Transverse colon (tissue), 4 donors: Measurements from ENCODE around the gene SLC12A7. TPM values are rescaled to one million over a fixed set of nuclear protein-coding genes. Genes with fewer than 3 reads are reported as not detected.
A peak's percentile ranks its signal among the peaks of the same experiment; 100 is the strongest.

Source experiments
- DNase-seq: peaks from one replicate; pipeline ENCODE4 v3.0.0-alpha.2; 2019
- H3K27ac ChIP-seq, 4 donors: fragments of 200-600 bp; sonication (generic); 2 replicates each; pipeline ENCODE4 v1.5.1; 2016 to 2018; ENCODE audit warnings: inconsistent platforms in 4 of 4
- H3K27me3 ChIP-seq: fragments of 200-600 bp; sonication (generic); 2 replicates; pipeline ENCODE4 v1.5.1; 2017; ENCODE audit warnings: inconsistent platforms
- H3K36me3 ChIP-seq, 4 donors: fragments of 200-600 bp; sonication (generic); 2 replicates each; pipeline ENCODE4 v1.5.1; 2017 to 2019; ENCODE audit warnings: inconsistent platforms in 4 of 4
- H3K4me1 ChIP-seq, 4 donors: fragments of 200-600 bp; sonication (generic); 2 replicates each; pipeline ENCODE4 v1.5.1; 2017 to 2020; ENCODE audit warnings: inconsistent platforms in 4 of 4
- H3K4me3 ChIP-seq, 4 donors: fragments of 200-600 bp; sonication (generic); 1 replicate in 1 of 4; 2 replicates in 3 of 4; pipeline versions ENCODE4 v1.5.1 to v1.6.1; 2017 to 2019; ENCODE audit warnings: inconsistent platforms in 4 of 4
- H3K9me3 ChIP-seq, 2 donors: fragments of 200-600 bp; sonication (generic); 2 replicates each; pipeline ENCODE4 v1.5.1; 2017 to 2019; ENCODE audit warnings: inconsistent platforms in 2 of 2
- CTCF ChIP-seq, 5 experiments: fragments of 200-600 bp in 3 of 5; fragments of 450-650 bp in 2 of 5; sonication (generic) in 3 of 5; IDR thresholded peaks; 1 replicate in 2 of 5; 2 replicates in 3 of 5; pipeline ENCODE4 v1.5.1; 2016 to 2017; ENCODE audit warnings: antibody characterized with exemption in 5 of 5, inconsistent platforms in 3 of 5, mild to moderate bottlenecking in 2 of 5, moderate library complexity in 1 of 5
- EP300 ChIP-seq: sonication (generic); formaldehyde crosslinking; IDR thresholded peaks from one replicate; pipeline ENCODE4 v1.6.1; 2017; ENCODE audit warnings: antibody characterized with exemption, low read depth
- POLR2A ChIP-seq: fragments of 450-650 bp; IDR thresholded peaks from one replicate; pipeline ENCODE4 v1.6.1; 2016; ENCODE audit warnings: antibody characterized with exemption, mild to moderate bottlenecking, moderate library complexity
- POLR2AphosphoS5 ChIP-seq, 3 donors: sonication (generic); formaldehyde crosslinking; IDR thresholded peaks; one replicate each; pipeline ENCODE4 v1.6.1; 2016; ENCODE audit warnings: antibody characterized with exemption in 3 of 3
- WGBS, 2 donors: methylation state at CpG; one replicate each; pipeline ENCODE4 v1.1.5; 2018; ENCODE audit warnings: low coverage in 1 of 2; 5-methylcytosine and 5-hydroxymethylcytosine counted together
- in situ Hi-C, 4 donors: fragments of 200-750 bp; cut with MboI; loops; one replicate each; pipeline versions ENCODE4 v1.15.0 to v1.15.1; 2017; ENCODE audit warnings: low sequenced_read_pairs in 3 of 4, low pct_ligation_motif_present in 1 of 4, low pct_unique_long_range_greater_than_20kb in 1 of 4
- intact Hi-C: fragments of 100-400 bp; cut with DNase I; formaldehyde crosslinking; loops from one replicate; pipeline ENCODE4 v1.15.1; 2023; ENCODE audit warnings: low total_unique reads
- total RNA-seq, 4 donors: library from RNA; depleted of rRNA; stranded (reverse); fragments of >200 nt; gene quantifications; one replicate each; pipeline ENCODE4 v1.1.0, GENCODE V29; 2016

The SLC12A7 gene
- total RNA-seq, 4 donors from 2014 or later, result 60.7 to 144 (median 61.4) TPM

- Histone ChIP-seq H3K36me3 (peaks cover 0 to 16% (median 0%) of the 10 kb centered on the region in 4 donors), H3K9me3 (no peaks in the 10 kb centered on the region), H3K4me1 (no peaks in the 10 kb centered on the region), H3K4me3 (no peak overlapping the region), H3K27me3 (no peaks in the 10 kb centered on the region), H3K27ac (peak overlapping the region in 1 of 4 donors; percentile 21)
- in situ Hi-C loops, result no loop called here
- intact Hi-C loops, result no loop called here
- no peak for TF ChIP-seq CTCF (IDR thresholded peaks at IDR 0.05)
- no peak for TF ChIP-seq EP300
- no peak for TF ChIP-seq POLR2AphosphoS5 (IDR thresholded peaks at IDR 0.05)
- no peak for TF ChIP-seq POLR2A
- DNase-seq, result no peak
- WGBS, 2 donors, result 90% methylated on average over 35 of the region's 39 CpGs; no CpG with 5 or more reads in 1 of the 2 donors
Measured at GRCh38 chr5:1054018-1054798, 57.7 kb downstream of the SLC12A7 start.

- intact Hi-C loops, result no loop called here
- peak; percentile 24 for DNase-seq
- TF ChIP-seq CTCF (IDR thresholded peaks at IDR 0.05) (no peak), EP300 (no peak), POLR2A (no peak), POLR2AphosphoS5 (IDR thresholded peaks at IDR 0.05) (peak in 1 of 3 donors; percentile 5)
- Histone ChIP-seq H3K4me1 (no peaks in the 10 kb centered on the region), H3K36me3 (peaks cover 0 to 12% (median 0%) of the 10 kb centered on the region in 4 donors), H3K27ac (peak overlapping the region in 1 of 4 donors; percentile 21), H3K9me3 (no peaks in the 10 kb centered on the region), H3K4me3 (no peak overlapping the region), H3K27me3 (no peaks in the 10 kb centered on the region)
- in situ Hi-C loops, result no loop called here
- 83% methylated on average over 31 of the region's 32 CpGs; no CpG with 5 or more reads in 1 of the 2 donors for WGBS, 2 donors
Measured at GRCh38 chr5:1053391-1054017, 58.4 kb downstream of the SLC12A7 start.

GRCh38 chr5:1052641-1053390, 59.0 kb downstream of the SLC12A7 start:
- H3K27ac ChIP-seq, result no peak overlapping the region
- H3K9me3 ChIP-seq, result no peaks in the 10 kb centered on the region
- DNase-seq, result no peak
- intact Hi-C loops (no loop called here), in situ Hi-C loops (no loop called here)
- H3K4me3 ChIP-seq, result no peak overlapping the region
- no peaks in the 10 kb centered on the region for H3K4me1 ChIP-seq
- no peaks in the 10 kb centered on the region for H3K27me3 ChIP-seq
- H3K36me3 ChIP-seq, result peaks cover 0 to 7% (median 0%) of the 10 kb centered on the region in 4 donors
- TF ChIP-seq POLR2AphosphoS5 (IDR thresholded peaks at IDR 0.05) (no peak), POLR2A (no peak), EP300 (no peak), CTCF (IDR thresholded peaks at IDR 0.05) (no peak)
- WGBS, 2 donors, result 80 to 87% methylated on average over 1 to 26 of the region's 29 CpGs

GRCh38 chr5:1052076-1052475, 59.8 kb downstream of the SLC12A7 start:
- whole genome bisulfite sequencing, 2 donors, result 86% methylated on average over 17 of the region's 17 CpGs; no CpG with 5 or more reads in 1 of the 2 donors
- Histone ChIP-seq H3K4me3 (no peak overlapping the region), H3K4me1 (no peaks in the 10 kb centered on the region), H3K36me3 (peaks cover 0 to 4% (median 0%) of the 10 kb centered on the region in 4 donors), H3K9me3 (no peaks in the 10 kb centered on the region), H3K27me3 (no peaks in the 10 kb centered on the region), H3K27ac (no peak overlapping the region)
- DNase-seq, result no peak
- in situ Hi-C loops (no loop called here), intact Hi-C loops (no loop called here)
- TF ChIP-seq CTCF (IDR thresholded peaks at IDR 0.05) (no peak), POLR2AphosphoS5 (IDR thresholded peaks at IDR 0.05) (no peak), EP300 (no peak), POLR2A (no peak)
